ENCODE data around the gene CMSS1. TPM values are rescaled to one million over a fixed set of nuclear protein-coding genes. Genes with fewer than 3 reads are reported as not detected.

CMSS1 gene
- total and polyA plus RNA-seq, 7 experiments from 2014 or later = 14.9 to 47.7 (median 18.4) TPM

- no peaks in the 10 kb centered on the region for H3K36me3 ChIP-seq (ENCODE audit: control insufficient read depth in 2 of 3, insufficient read depth in 3 of 3, low read length in 3 of 3)
- Mint-ChIP-seq H3K27ac (peak overlapping the region in 4 of 9 donors; percentile 43 to 71 (median 58)), H3K9me3 (peaks cover 0 to 6% (median 0%) of the 10 kb centered on the region in 11 donors), H3K4me3 (peak overlapping the region in 2 of 10 donors; percentile 8 to 11), H3K36me3 (peaks cover 0 to 33% (median 4%) of the 10 kb centered on the region in 5 donors), H3K27me3 (no peaks in the 10 kb centered on the region), H3K4me1 (peaks cover 30 to 48% (median 45%) of the 10 kb centered on the region in 7 donors)
- ChIA-PET POLR2A (no interaction called here), CTCF (interaction anchor here (1.1 kb wide), 1 partner anchor 177 kb away, joined by 3 read pairs; no protein-coding TSS in a partner anchor)
- no peak overlapping the region for H3K27ac ChIP-seq (ENCODE audit: low read depth, low read length)
- no peaks in the 10 kb centered on the region for H3K27me3 ChIP-seq (ENCODE audit: control insufficient read depth in 2 of 2, insufficient read depth in 2 of 2, low read length in 2 of 2)
- DNase-seq = no peak
- H3K4me3 ChIP-seq (ENCODE audit: low read length) = no peak overlapping the region
- H3K9me3 ChIP-seq (ENCODE audit: control insufficient read depth in 2 of 3, low read length in 3 of 3) = no peaks in the 10 kb centered on the region
- intact Hi-C loops (cut with micrococcal nuclease) = no loop called here
- no peak for ATAC-seq
- H3K4me1 ChIP-seq (ENCODE audit: control insufficient read depth in 2 of 2, insufficient read depth in 2 of 2, low read length in 2 of 2) = peaks cover 16 to 31% of the 10 kb centered on the region in 2 donors
Measured at GRCh38 chr3:100076731-100077529, 259.3 kb downstream of the CMSS1 start.

GRCh38 chr3:100079328-100079727 lies 261.7 kb downstream of the CMSS1 start:
- no peak overlapping the region for H3K4me3 ChIP-seq (ENCODE audit: low read length)
- H3K27ac ChIP-seq (ENCODE audit: low read depth, low read length) = no peak overlapping the region
- Mint-ChIP-seq H3K4me1 (peaks cover 8 to 40% (median 21%) of the 10 kb centered on the region in 7 donors), H3K27me3 (no peaks in the 10 kb centered on the region), H3K9me3 (peaks cover 0 to 1% (median 0%) of the 10 kb centered on the region in 11 donors), H3K27ac (no peak overlapping the region), H3K36me3 (peaks cover 4 to 25% (median 8%) of the 10 kb centered on the region in 5 donors), H3K4me3 (no peak overlapping the region)
- no peaks in the 10 kb centered on the region for H3K9me3 ChIP-seq (ENCODE audit: control insufficient read depth in 2 of 3, low read length in 3 of 3)
- no peaks in the 10 kb centered on the region for H3K36me3 ChIP-seq (ENCODE audit: control insufficient read depth in 2 of 3, insufficient read depth in 3 of 3, low read length in 3 of 3)
- no peaks in the 10 kb centered on the region for H3K27me3 ChIP-seq (ENCODE audit: control insufficient read depth in 2 of 2, insufficient read depth in 2 of 2, low read length in 2 of 2)
- ChIA-PET CTCF (no interaction called here), POLR2A (no interaction called here)
- no peak for ATAC-seq
- peaks cover 2 to 10% of the 10 kb centered on the region in 2 donors for H3K4me1 ChIP-seq (ENCODE audit: control insufficient read depth in 2 of 2, insufficient read depth in 2 of 2, low read length in 2 of 2)
- intact Hi-C loops (cut with micrococcal nuclease) = no loop called here
- DNase-seq = no peak

- intact Hi-C loops (cut with micrococcal nuclease) = no loop called here
- no peak overlapping the region for H3K27ac Mint-ChIP-seq
- H3K4me3 Mint-ChIP-seq = no peak overlapping the region
- H3K9me3 ChIP-seq (ENCODE audit: control insufficient read depth in 2 of 3, low read length in 3 of 3) = no peaks in the 10 kb centered on the region
- peaks cover 0 to 1% (median 0%) of the 10 kb centered on the region in 11 donors for H3K9me3 Mint-ChIP-seq
- H3K27me3 Mint-ChIP-seq = no peaks in the 10 kb centered on the region
- H3K36me3 Mint-ChIP-seq = peaks cover 4 to 25% (median 8%) of the 10 kb centered on the region in 5 donors
- H3K36me3 ChIP-seq (ENCODE audit: control insufficient read depth in 2 of 3, insufficient read depth in 3 of 3, low read length in 3 of 3) = no peaks in the 10 kb centered on the region
- H3K27me3 ChIP-seq (ENCODE audit: control insufficient read depth in 2 of 2, insufficient read depth in 2 of 2, low read length in 2 of 2) = no peaks in the 10 kb centered on the region
- ChIA-PET POLR2A (no interaction called here), CTCF (interaction anchor here (1.0 kb wide), 1 partner anchor 12 kb away, joined by 4 read pairs; no protein-coding TSS in a partner anchor)
- peaks cover 7 to 37% (median 12%) of the 10 kb centered on the region in 7 donors for H3K4me1 Mint-ChIP-seq
- no peak overlapping the region for H3K27ac ChIP-seq (ENCODE audit: low read depth, low read length)
- no peak for DNase-seq
- no peak for ATAC-seq
- no peak overlapping the region for H3K4me3 ChIP-seq (ENCODE audit: low read length)
- H3K4me1 ChIP-seq (ENCODE audit: control insufficient read depth in 2 of 2, insufficient read depth in 2 of 2, low read length in 2 of 2) = peaks cover 0 to 5% of the 10 kb centered on the region in 2 donors
Measured at GRCh38 chr3:100080573-100080972, 262.9 kb downstream of the CMSS1 start.

GRCh38 chr3:100081311-100081710 lies 263.6 kb downstream of the CMSS1 start:
- ATAC-seq (no peak), DNase-seq (no peak)
- Mint-ChIP-seq H3K4me3 (no peak overlapping the region), H3K9me3 (peaks cover 0 to 1% (median 0%) of the 10 kb centered on the region in 11 donors), H3K36me3 (peaks cover 4 to 24% (median 8%) of the 10 kb centered on the region in 5 donors), H3K27me3 (no peaks in the 10 kb centered on the region), H3K27ac (no peak overlapping the region), H3K4me1 (peaks cover 3 to 30% (median 5%) of the 10 kb centered on the region in 7 donors)
- peaks cover 0 to under 1% of the 10 kb centered on the region in 2 donors for H3K4me1 ChIP-seq (ENCODE audit: control insufficient read depth in 2 of 2, insufficient read depth in 2 of 2, low read length in 2 of 2)
- H3K4me3 ChIP-seq (ENCODE audit: low read length) = no peak overlapping the region
- no peaks in the 10 kb centered on the region for H3K27me3 ChIP-seq (ENCODE audit: control insufficient read depth in 2 of 2, insufficient read depth in 2 of 2, low read length in 2 of 2)
- intact Hi-C loops (cut with micrococcal nuclease) = no loop called here
- no peak overlapping the region for H3K27ac ChIP-seq (ENCODE audit: low read depth, low read length)
- H3K36me3 ChIP-seq (ENCODE audit: control insufficient read depth in 2 of 3, insufficient read depth in 3 of 3, low read length in 3 of 3) = no peaks in the 10 kb centered on the region
- CTCF ChIA-PET = no interaction called here
- no peaks in the 10 kb centered on the region for H3K9me3 ChIP-seq (ENCODE audit: control insufficient read depth in 2 of 3, low read length in 3 of 3)
- POLR2A ChIA-PET = no interaction called here

- CTCF ChIA-PET = no interaction called here
- intact Hi-C loops (cut with micrococcal nuclease) = no loop called here
- POLR2A ChIA-PET = no interaction called here
Measured at GRCh38 chr3:100081986-100082692, 264.5 kb downstream of the CMSS1 start.

GRCh38 chr3:100082714-100083113 lies 265.1 kb downstream of the CMSS1 start:
- POLR2A ChIA-PET = no interaction called here
- Mint-ChIP-seq H3K27me3 (peaks cover 0 to 3% (median 0%) of the 10 kb centered on the region in 5 donors), H3K36me3 (peaks cover 0 to 24% (median 8%) of the 10 kb centered on the region in 5 donors), H3K4me1 (peaks cover 0 to 29% (median 0%) of the 10 kb centered on the region in 7 donors), H3K27ac (no peak overlapping the region), H3K9me3 (no peaks in the 10 kb centered on the region), H3K4me3 (no peak overlapping the region)
- Histone ChIP-seq H3K27me3 (ENCODE audit: control insufficient read depth in 2 of 2, insufficient read depth in 2 of 2, low read length in 2 of 2) (no peaks in the 10 kb centered on the region), H3K36me3 (ENCODE audit: control insufficient read depth in 2 of 3, insufficient read depth in 3 of 3, low read length in 3 of 3) (no peaks in the 10 kb centered on the region), H3K4me1 (ENCODE audit: control insufficient read depth in 2 of 2, insufficient read depth in 2 of 2, low read length in 2 of 2) (no peaks in the 10 kb centered on the region), H3K4me3 (ENCODE audit: low read length) (no peak overlapping the region), H3K27ac (ENCODE audit: low read depth, low read length) (no peak overlapping the region), H3K9me3 (ENCODE audit: control insufficient read depth in 2 of 3, low read length in 3 of 3) (no peaks in the 10 kb centered on the region)
- intact Hi-C loops (cut with micrococcal nuclease) = no loop called here
- CTCF ChIA-PET = no interaction called here
- DNase-seq (no peak), ATAC-seq (no peak)

More at GRCh38 chr3:100081986-100082692, 264.5 kb downstream of the CMSS1 start:
- no peak for ATAC-seq
- H3K9me3 ChIP-seq (ENCODE audit: control insufficient read depth in 2 of 3, low read length in 3 of 3) = no peaks in the 10 kb centered on the region
- H3K4me1 Mint-ChIP-seq = peaks cover 0 to 29% (median 0%) of the 10 kb centered on the region in 7 donors
- H3K27ac ChIP-seq (ENCODE audit: low read depth, low read length) = no peak overlapping the region
- H3K36me3 ChIP-seq (ENCODE audit: control insufficient read depth in 2 of 3, insufficient read depth in 3 of 3, low read length in 3 of 3) = no peaks in the 10 kb centered on the region
- no peaks in the 10 kb centered on the region for H3K27me3 ChIP-seq (ENCODE audit: control insufficient read depth in 2 of 2, insufficient read depth in 2 of 2, low read length in 2 of 2)
- no peak for DNase-seq
- H3K27me3 Mint-ChIP-seq = peaks cover 0 to 3% (median 0%) of the 10 kb centered on the region in 5 donors
- H3K4me1 ChIP-seq (ENCODE audit: control insufficient read depth in 2 of 2, insufficient read depth in 2 of 2, low read length in 2 of 2) = no peaks in the 10 kb centered on the region
- no peak overlapping the region for H3K4me3 Mint-ChIP-seq
- H3K4me3 ChIP-seq (ENCODE audit: low read length) = no peak overlapping the region
- H3K36me3 Mint-ChIP-seq = peaks cover 3 to 23% (median 8%) of the 10 kb centered on the region in 5 donors
- H3K9me3 Mint-ChIP-seq = peaks cover 0 to 1% (median 0%) of the 10 kb centered on the region in 11 donors
- H3K27ac Mint-ChIP-seq = no peak overlapping the region

Measured in naive thymus-derived CD4-positive, alpha-beta T cell (primary cell).